H1 (cell line): ENCODE measurements around the gene ISG20L2. TPM values are rescaled to one million over a fixed set of nuclear protein-coding genes. Genes with fewer than 3 reads are reported as not detected.

ENCODE experiments used
- ASH2L ChIP-seq: fragments of 200-600, 300-600 bp; sonication (generic); IDR thresholded peaks from one replicate; pipeline ENCODE4 v1.7.1; 2017; ENCODE audit warnings: low read length
- ATF3 ChIP-seq: IDR thresholded peaks from 2 replicates; pipeline ENCODE4 v1.6.1; 2011; ENCODE audit warnings: low read depth, mild to moderate bottlenecking, low read length; ENCODE audit not compliant: insufficient read depth
- CHD2 ChIP-seq: IDR thresholded peaks from 2 replicates; pipeline ENCODE4 v1.6.1; 2012; ENCODE audit warnings: low read length, improper control_type of control experiment
- EGR1 ChIP-seq: IDR thresholded peaks from 2 replicates; pipeline ENCODE4 v1.6.1; 2011; ENCODE audit warnings: low read depth, low read length, borderline replicate concordance
- EP300 ChIP-seq, 2 experiments: IDR thresholded peaks; 1 replicate in 1 of 2; 2 replicates in 1 of 2; pipeline ENCODE4 v1.6.1; 2011 to 2012; ENCODE audit warnings: low read depth in 2 of 2, low read length in 2 of 2, mild to moderate bottlenecking in 2 of 2, borderline replicate concordance in 1 of 2, inconsistent platforms in 1 of 2, moderate library complexity in 1 of 2
- FOSL1 ChIP-seq: IDR thresholded peaks from 2 replicates; pipeline ENCODE4 v1.6.1; 2011; ENCODE audit warnings: mild to moderate bottlenecking, low read depth, low read length, moderate library complexity; ENCODE audit not compliant: insufficient read depth
- GTF2F1 ChIP-seq: IDR thresholded peaks from 2 replicates; pipeline ENCODE4 v1.6.1; 2012; ENCODE audit warnings: low read depth, low read length, improper control_type of control experiment, borderline replicate concordance
- HDAC6 ChIP-seq: IDR thresholded peaks from one replicate; pipeline ENCODE4 v1.7.1; 2012; ENCODE audit warnings: low read depth, mild to moderate bottlenecking, inconsistent platforms, low read length, moderate library complexity
- JUND ChIP-seq: IDR thresholded peaks from 2 replicates; pipeline ENCODE4 v1.6.1; 2011; ENCODE audit warnings: mild to moderate bottlenecking, improper control_type of control experiment, low read length
- KDM5A ChIP-seq: fragments of 200-600 bp; IDR thresholded peaks from 2 replicates; pipeline ENCODE4 v1.7.1; 2012; ENCODE audit warnings: mild to moderate bottlenecking, low read length, inconsistent platforms, mixed read lengths
- PHF8 ChIP-seq: fragments of 200-600 bp; sonication (generic); conservative IDR thresholded peaks from 2 replicates; pipeline ENCODE4 v1.7.1; 2012; ENCODE audit warnings: low read depth, mild to moderate bottlenecking, inconsistent platforms, low read length, moderate library complexity
- SAP30 ChIP-seq: fragments of 300-600 bp; sonication (generic); IDR thresholded peaks from 2 replicates; pipeline ENCODE4 v1.7.1; 2012; ENCODE audit warnings: low read length, moderate library complexity, mild to moderate bottlenecking, inconsistent platforms; ENCODE audit not compliant: insufficient read depth, insufficient replicate concordance
- SIN3A ChIP-seq, 2 experiments: IDR thresholded peaks in 1 of 2; conservative IDR thresholded peaks in 1 of 2; 2 replicates each; pipeline ENCODE4 v1.6.1; 2011 to 2012; ENCODE audit warnings: low read length in 2 of 2, improper control_type of control experiment in 1 of 2, low read depth in 1 of 2, mild to moderate bottlenecking in 1 of 2
- SIX5 ChIP-seq: IDR thresholded peaks from 2 replicates; pipeline ENCODE4 v1.6.1; 2011; ENCODE audit warnings: mild to moderate bottlenecking, low read depth, low read length
- SUZ12 ChIP-seq: fragments of 200-600 bp; sonication (generic); IDR thresholded peaks from 2 replicates; pipeline ENCODE4 v1.6.1; 2012; ENCODE audit warnings: mild to moderate bottlenecking, inconsistent platforms, low read length, moderate library complexity, mixed read lengths
- TAF1 ChIP-seq: IDR thresholded peaks from 2 replicates; pipeline ENCODE4 v1.6.1; 2011; ENCODE audit warnings: mild to moderate bottlenecking, low read depth, low read length
- TAF7 ChIP-seq: optimal IDR thresholded peaks from 2 replicates; pipeline ENCODE3; 2011; ENCODE audit warnings: low read depth, mild to moderate bottlenecking, inconsistent platforms, low read length, moderate library complexity, borderline replicate concordance
- TEAD4 ChIP-seq: IDR thresholded peaks from 2 replicates; pipeline ENCODE4 v1.6.1; 2012; ENCODE audit warnings: low read depth, low read length, inconsistent platforms, mixed read lengths
- polyA plus RNA-seq, 7 experiments: library from polyadenylated mRNA; depleted of rRNA in 3 of 7; stranded (reverse) in 5 of 7; unstranded in 2 of 7; fragments of >200 nt in 5 of 7; fragments of 200-250 nt in 2 of 7; gene quantifications; 1 replicate in 5 of 7; 2 replicates in 1 of 7; 4 replicates in 1 of 7; pipeline versions ENCODE4 v1.2.1 to v1.2.3, GENCODE V29; 2011 to 2013; ENCODE audit warnings: missing spikeins in 2 of 7, mixed read lengths in 2 of 7
- total RNA-seq: library from RNA; stranded (reverse); fragmentation: NEBNext Ultra II Directional; extraction: Animal tissue kit (Norgen Biotek cat#: 25700); gene quantifications from 2 replicates; pipeline ENCODE4 v1.2.1, GENCODE V29; 2021
- TF ChIP-seq, protein P1 (sequence below), 3 experiments: IDR thresholded peaks; 1 replicate in 2 of 3; 2 replicates in 1 of 3; pipeline versions ENCODE4 v1.5.1 to v1.6.1; 2011; ENCODE audit warnings: low read length in 3 of 3, mild to moderate bottlenecking in 3 of 3, inconsistent platforms in 2 of 3, low read depth in 1 of 3, moderate library complexity in 1 of 3; ENCODE audit not compliant: insufficient read depth in 1 of 3; ENCODE audit errors: control extremely low read depth in 1 of 3

Gene ISG20L2
- total and polyA plus RNA-seq, 2 of the 8 experiments (the other 6 are each of a cell fraction or from before 2014, with no cell fraction given), result 47.5 to 53.0 TPM

DNA sequence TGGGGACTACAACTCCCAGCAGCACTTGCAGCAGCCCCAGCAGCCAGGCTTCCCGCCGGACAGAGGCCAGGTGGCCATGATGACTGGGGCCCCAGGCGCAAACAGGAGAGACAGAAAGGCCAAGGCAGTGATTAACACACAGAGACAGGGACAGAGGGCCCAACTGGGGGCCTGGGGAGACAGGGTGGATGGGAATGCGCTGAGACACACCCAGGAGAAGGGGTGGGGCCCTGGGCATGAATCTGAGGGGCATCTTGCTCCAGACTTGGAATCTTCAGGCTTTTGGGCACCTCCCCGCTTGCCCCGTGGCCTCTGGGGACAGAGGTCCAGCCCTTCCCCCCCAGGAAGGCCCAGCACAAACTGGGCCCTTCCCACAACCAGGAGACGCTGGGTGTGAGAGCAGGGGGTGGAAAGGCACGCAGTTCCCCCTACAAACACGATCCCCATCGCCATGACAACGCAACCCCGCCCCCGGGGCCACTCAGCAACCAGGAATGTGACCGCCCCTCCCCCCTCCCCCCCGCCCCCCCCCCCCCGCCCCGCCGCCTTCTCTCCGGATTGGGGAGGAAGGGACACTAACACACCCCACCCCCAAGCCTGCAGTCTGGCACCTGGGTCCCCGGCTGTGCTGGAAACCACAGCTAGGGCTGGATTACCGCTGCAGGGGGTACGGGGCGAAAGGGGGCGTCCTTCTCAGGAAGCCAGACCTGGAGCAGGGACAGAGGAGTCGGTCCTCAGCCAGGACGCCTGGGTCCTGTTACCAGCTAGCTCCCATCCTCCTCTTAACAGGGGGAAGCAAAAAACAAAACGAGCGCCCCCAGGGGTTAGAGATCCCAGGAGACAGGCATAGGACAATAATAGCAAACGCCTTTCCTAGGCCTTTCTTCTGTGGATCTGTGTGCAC, 18.4 kb upstream of the ISG20L2 start (continued):
- no peak for TF ChIP-seq ATF3
- peak; percentile 19 for TF ChIP-seq SAP30
- TF ChIP-seq JUND, result peak; percentile 77; the same call in 1 of the 2 replicates
- TF ChIP-seq, protein P1, sequence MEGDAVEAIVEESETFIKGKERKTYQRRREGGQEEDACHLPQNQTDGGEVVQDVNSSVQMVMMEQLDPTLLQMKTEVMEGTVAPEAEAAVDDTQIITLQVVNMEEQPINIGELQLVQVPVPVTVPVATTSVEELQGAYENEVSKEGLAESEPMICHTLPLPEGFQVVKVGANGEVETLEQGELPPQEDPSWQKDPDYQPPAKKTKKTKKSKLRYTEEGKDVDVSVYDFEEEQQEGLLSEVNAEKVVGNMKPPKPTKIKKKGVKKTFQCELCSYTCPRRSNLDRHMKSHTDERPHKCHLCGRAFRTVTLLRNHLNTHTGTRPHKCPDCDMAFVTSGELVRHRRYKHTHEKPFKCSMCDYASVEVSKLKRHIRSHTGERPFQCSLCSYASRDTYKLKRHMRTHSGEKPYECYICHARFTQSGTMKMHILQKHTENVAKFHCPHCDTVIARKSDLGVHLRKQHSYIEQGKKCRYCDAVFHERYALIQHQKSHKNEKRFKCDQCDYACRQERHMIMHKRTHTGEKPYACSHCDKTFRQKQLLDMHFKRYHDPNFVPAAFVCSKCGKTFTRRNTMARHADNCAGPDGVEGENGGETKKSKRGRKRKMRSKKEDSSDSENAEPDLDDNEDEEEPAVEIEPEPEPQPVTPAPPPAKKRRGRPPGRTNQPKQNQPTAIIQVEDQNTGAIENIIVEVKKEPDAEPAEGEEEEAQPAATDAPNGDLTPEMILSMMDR (IDR thresholded peaks at IDR 0.05; ENCODE audit: control extremely low read depth in 1 of 3, insufficient read depth in 1 of 3, low read depth in 1 of 3, low read length in 3 of 3), result peak in 2 of 3 experiments; percentile 26 to 37; a peak in 3 of 4 replicates
- TF ChIP-seq TAF1, result peak; percentile 62; the same call in 1 of the 2 replicates
- peak; percentile 41 for TF ChIP-seq ASH2L
- peak; percentile 31; the same call in 1 of the 2 replicates for TF ChIP-seq SIX5
- TF ChIP-seq SIN3A (conservative IDR thresholded peaks at IDR 0.05 in 1 of 2, IDR thresholded peaks at IDR 0.05 in 1 of 2; ENCODE audit: low read depth in 1 of 2, low read length in 2 of 2), result peak; percentile 63; a peak in 2 of 4 replicates
- TF ChIP-seq EP300 (IDR thresholded peaks at IDR 0.05; ENCODE audit: borderline replicate concordance in 1 of 2, low read depth in 2 of 2, low read length in 2 of 2), result no peak
- no peak for TF ChIP-seq HDAC6
- peak; percentile 47; the same call in 1 of the 2 replicates for TF ChIP-seq CHD2
- TF ChIP-seq SUZ12, result no peak
- TF ChIP-seq FOSL1, result no peak
- no peak for TF ChIP-seq KDM5A
- no peak for TF ChIP-seq GTF2F1
- TF ChIP-seq EGR1, result peak; percentile 38; the same call in 1 of the 2 replicates
- peak; percentile 23 for TF ChIP-seq TAF7
- peak; percentile 76; the same call in 1 of the 2 replicates for TF ChIP-seq TEAD4
- TF ChIP-seq PHF8, result peak; percentile 67
